GM19467 (cell line): ENCODE measurements around the gene NOTO.
"Not testable (repeated sequence)": the region's sequence is repeated elsewhere in the genome, so short reads cannot be mapped to it uniquely, and the experiment has no call there.

ENCODE experiments used
- ATAC-seq: cut with Tn5 transposase; IDR thresholded peaks from one replicate; pipeline ENCODE4 v1.9.1; 2021; ENCODE audit warnings: mild to moderate bottlenecking, moderate library complexity; ENCODE audit not compliant: unreplicated experiment

Gene NOTO

GRCh38 chr2:73202156-73203054, at the start of gene NOTO:
Gene NOTO (plus strand): TSS chr2:73202574. CDS start chr2:73202667, 93 bp downstream.
- no peak for ATAC-seq

GRCh38 chr2:73156539-73157124, 45.7 kb upstream of the NOTO start:
- no peak for ATAC-seq

- ATAC-seq: no peak
Measured at GRCh38 chr2:73162856-73163391, 39.5 kb upstream of the NOTO start.

GRCh38 chr2:73163483-73164367, 38.6 kb upstream of the NOTO start:
- ATAC-seq: peak; percentile 84

- ATAC-seq: not testable (repeated sequence)
Measured at GRCh38 chr2:73165978-73166377, 36.4 kb upstream of the NOTO start.

GRCh38 chr2:73166813-73167212, 35.6 kb upstream of the NOTO start:
- not testable (repeated sequence) for ATAC-seq

GRCh38 chr2:73168348-73168747, 34.0 kb upstream of the NOTO start:
- not testable (repeated sequence) for ATAC-seq

- ATAC-seq: not testable (repeated sequence)
Measured at GRCh38 chr2:73170341-73170740, 32.0 kb upstream of the NOTO start.

- no peak for ATAC-seq
Measured at GRCh38 chr2:73172963-73173362, 29.4 kb upstream of the NOTO start.

- ATAC-seq: no peak
Measured at GRCh38 chr2:73173781-73174180, 28.6 kb upstream of the NOTO start.

- no peak for ATAC-seq
Measured at GRCh38 chr2:73174244-73174643, 28.1 kb upstream of the NOTO start.

GRCh38 chr2:73174941-73175662, 27.3 kb upstream of the NOTO start:
- ATAC-seq: no peak

- no peak for ATAC-seq
Measured at GRCh38 chr2:73175663-73176204, 26.6 kb upstream of the NOTO start.

- no peak for ATAC-seq
Measured at GRCh38 chr2:73176205-73176880, 26.0 kb upstream of the NOTO start.

- ATAC-seq: peak; percentile 95
Measured at GRCh38 chr2:73176881-73177644, 25.3 kb upstream of the NOTO start.

GRCh38 chr2:73177645-73178255, 24.6 kb upstream of the NOTO start:
- no peak for ATAC-seq

- no peak for ATAC-seq
Measured at GRCh38 chr2:73185965-73186364, 16.4 kb upstream of the NOTO start.

- ATAC-seq: no peak
Measured at GRCh38 chr2:73187549-73187948, 14.8 kb upstream of the NOTO start.
